Right renal cortex interstitium (tissue), 3 donors: Measurements from ENCODE around the gene PPARD. TPM values are rescaled to one million over a fixed set of nuclear protein-coding genes. Genes with fewer than 3 reads are reported as not detected.

Experiments used
- DNase-seq, 3 donors: peaks; one replicate each; pipeline ENCODE4 v3.0.0-alpha.2; 2013; ENCODE audit warnings: low read depth in 3 of 3, low spot score in 2 of 3
- polyA plus RNA-seq, 3 donors: library from polyadenylated mRNA; unstranded; fragments of 120-200 nt; gene quantifications; one replicate each; pipeline ENCODE4 v1.2.1, GENCODE V29; 2013; ENCODE audit not compliant: insufficient read length in 3 of 3

The PPARD gene
- polyA plus RNA-seq, 3 donors = 18.6 to 21.2 (median 20.9) TPM

- no peak for DNase-seq
Measured at GRCh38 chr6:35461270-35461669, 118.9 kb downstream of the PPARD start.

GRCh38 chr6:35463292-35463691 lies 120.9 kb downstream of the PPARD start:
- DNase-seq = no peak

- DNase-seq = no peak
Measured at GRCh38 chr6:35465646-35466045, 123.3 kb downstream of the PPARD start.

- peak; percentile 93 to 95 (median 95) for DNase-seq
Measured at GRCh38 chr6:35468181-35468979, 126.0 kb downstream of the PPARD start, which contains the start of gene RPL10A. Gene RPL10A (plus strand): TSS chr6:35468401. CDS start chr6:35468435, 34 bp downstream.

GRCh38 chr6:35468980-35469750 lies 126.8 kb downstream of the PPARD start:
- no peak for DNase-seq

GRCh38 chr6:35469751-35470662 lies 127.6 kb downstream of the PPARD start:
- no peak for DNase-seq

- DNase-seq = no peak
Measured at GRCh38 chr6:35470663-35471120, 128.3 kb downstream of the PPARD start.

- DNase-seq = no peak
Measured at GRCh38 chr6:35471836-35472345, 129.5 kb downstream of the PPARD start.

GRCh38 chr6:35473075-35473849 lies 130.9 kb downstream of the PPARD start:
- no peak for DNase-seq

GRCh38 chr6:35473850-35474130 lies 131.4 kb downstream of the PPARD start:
- no peak for DNase-seq

- DNase-seq = no peak
Measured at GRCh38 chr6:35474131-35474941, 132.0 kb downstream of the PPARD start.

- no peak for DNase-seq
Measured at GRCh38 chr6:35474942-35475570, 132.7 kb downstream of the PPARD start.

GRCh38 chr6:35475573-35475972 lies 133.2 kb downstream of the PPARD start:
- DNase-seq = no peak

- no peak for DNase-seq
Measured at GRCh38 chr6:35476004-35476403, 133.6 kb downstream of the PPARD start.

- DNase-seq = no peak
Measured at GRCh38 chr6:35477028-35477427, 134.7 kb downstream of the PPARD start.
